NB4 (cell line): ENCODE measurements around the gene CDK13.
"Not testable (repeated sequence)": the region's sequence is repeated elsewhere in the genome, so short reads cannot be mapped to it uniquely, and the experiment has no call there.

Experiments used
- DNase-seq: peaks from one replicate; pipeline ENCODE4 v3.0.0; 2010; ENCODE audit warnings: low read depth
- H3K4me3 ChIP-seq: one replicate; pipeline ENCODE4 v1.5.1; 2011; ENCODE audit warnings: mild to moderate bottlenecking, low read depth, low read length, moderate library complexity
- MYC ChIP-seq: IDR thresholded peaks from 2 replicates; pipeline ENCODE4 v1.6.1; 2011; ENCODE audit warnings: low read depth, low read length
- POLR2A ChIP-seq: IDR thresholded peaks from 2 replicates; pipeline ENCODE4 v1.6.1; 2011; ENCODE audit warnings: mild to moderate bottlenecking; ENCODE audit not compliant: insufficient read length; ENCODE audit errors: extremely low read depth
- TF ChIP-seq, protein P1 (sequence below): IDR thresholded peaks from one replicate; pipeline ENCODE4 v1.5.1; 2012; ENCODE audit warnings: low read depth, low read length
- TF ChIP-seq, protein P2 (sequence below): IDR thresholded peaks from 2 replicates; pipeline ENCODE4 v1.6.1; 2011; ENCODE audit warnings: low read depth, low read length

The CDK13 gene

DNA sequence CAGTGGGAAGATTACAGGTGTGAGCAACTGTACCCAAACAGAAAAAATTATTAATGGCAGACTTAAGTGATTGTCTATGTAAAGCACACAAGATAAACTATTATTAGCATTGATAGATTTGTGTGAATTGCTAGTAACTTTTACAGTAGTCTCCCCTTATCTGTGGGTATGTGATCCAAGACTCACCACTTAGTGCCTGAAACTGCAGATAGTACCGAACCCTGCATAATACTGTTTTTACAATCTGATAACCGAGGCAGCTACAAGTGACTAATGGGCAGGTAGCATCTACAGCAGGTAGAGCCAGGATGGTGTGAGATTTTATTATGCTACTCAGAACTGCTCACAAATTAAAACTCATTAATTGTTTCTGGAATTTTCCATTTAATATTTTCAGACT is 152.8 kb downstream of the CDK13 start:
- TF ChIP-seq, protein P1, sequence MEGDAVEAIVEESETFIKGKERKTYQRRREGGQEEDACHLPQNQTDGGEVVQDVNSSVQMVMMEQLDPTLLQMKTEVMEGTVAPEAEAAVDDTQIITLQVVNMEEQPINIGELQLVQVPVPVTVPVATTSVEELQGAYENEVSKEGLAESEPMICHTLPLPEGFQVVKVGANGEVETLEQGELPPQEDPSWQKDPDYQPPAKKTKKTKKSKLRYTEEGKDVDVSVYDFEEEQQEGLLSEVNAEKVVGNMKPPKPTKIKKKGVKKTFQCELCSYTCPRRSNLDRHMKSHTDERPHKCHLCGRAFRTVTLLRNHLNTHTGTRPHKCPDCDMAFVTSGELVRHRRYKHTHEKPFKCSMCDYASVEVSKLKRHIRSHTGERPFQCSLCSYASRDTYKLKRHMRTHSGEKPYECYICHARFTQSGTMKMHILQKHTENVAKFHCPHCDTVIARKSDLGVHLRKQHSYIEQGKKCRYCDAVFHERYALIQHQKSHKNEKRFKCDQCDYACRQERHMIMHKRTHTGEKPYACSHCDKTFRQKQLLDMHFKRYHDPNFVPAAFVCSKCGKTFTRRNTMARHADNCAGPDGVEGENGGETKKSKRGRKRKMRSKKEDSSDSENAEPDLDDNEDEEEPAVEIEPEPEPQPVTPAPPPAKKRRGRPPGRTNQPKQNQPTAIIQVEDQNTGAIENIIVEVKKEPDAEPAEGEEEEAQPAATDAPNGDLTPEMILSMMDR = no peak
- no peak for TF ChIP-seq MYC
- TF ChIP-seq POLR2A = no peak
- TF ChIP-seq, protein P2, sequence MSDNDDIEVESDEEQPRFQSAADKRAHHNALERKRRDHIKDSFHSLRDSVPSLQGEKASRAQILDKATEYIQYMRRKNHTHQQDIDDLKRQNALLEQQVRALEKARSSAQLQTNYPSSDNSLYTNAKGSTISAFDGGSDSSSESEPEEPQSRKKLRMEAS = no peak
- no peak overlapping the region for H3K4me3 ChIP-seq
- no peak for DNase-seq

DNA sequence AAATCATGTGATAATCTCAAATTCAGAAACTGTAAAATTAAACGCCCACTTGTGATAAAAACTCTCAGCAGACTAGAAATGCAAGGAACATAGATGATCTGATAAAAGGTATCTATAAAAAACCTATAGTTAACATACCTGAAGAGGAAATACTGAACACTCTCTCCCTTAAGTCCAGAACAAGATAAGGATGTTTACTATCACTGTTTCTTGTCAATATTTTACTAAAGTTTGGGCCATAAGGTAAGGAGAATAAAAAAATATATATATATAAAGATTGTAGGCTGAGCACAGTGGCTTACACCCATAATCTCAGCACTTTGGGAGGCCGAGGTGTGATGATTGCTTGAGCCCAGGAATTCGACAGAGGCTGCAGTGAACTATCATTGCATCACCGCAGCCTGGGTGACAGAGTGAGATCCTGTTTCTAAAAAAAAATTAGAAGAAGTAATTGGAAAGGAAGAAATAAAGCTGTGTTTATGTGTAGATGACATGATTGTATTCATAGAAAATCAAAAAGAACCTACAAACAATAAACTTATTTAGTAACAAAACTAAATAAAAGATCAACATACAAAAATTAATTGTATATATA is 155.9 kb downstream of the CDK13 start:
- DNase-seq = peak; percentile 31
- TF ChIP-seq POLR2A = no peak
- TF ChIP-seq, protein P1 = no peak
- H3K4me3 ChIP-seq = no peak overlapping the region

DNA sequence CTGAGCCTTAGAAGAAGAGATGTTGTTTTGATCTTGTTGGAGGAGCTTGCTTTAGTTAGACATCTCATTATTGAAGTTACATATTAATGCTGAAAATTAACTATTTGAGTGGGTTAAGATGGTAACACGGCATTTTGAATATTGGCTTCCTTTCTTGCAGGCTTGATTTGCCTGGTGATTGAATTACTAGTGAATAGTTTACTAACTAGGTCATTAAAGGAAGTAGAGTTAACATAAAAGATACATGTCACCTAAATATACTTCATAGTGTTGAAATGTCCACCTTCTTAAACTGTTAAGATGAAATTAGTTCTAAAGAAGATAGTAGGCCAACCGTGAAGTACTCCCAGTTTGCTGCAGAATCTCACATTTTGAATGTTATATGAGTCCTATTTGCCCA is 165.9 kb downstream of the CDK13 start:
- DNase-seq = no peak
- TF ChIP-seq, protein P1 = no peak
- TF ChIP-seq MYC (no peak), POLR2A (no peak)
- TF ChIP-seq, protein P2 = no peak
- no peak overlapping the region for H3K4me3 ChIP-seq

DNA sequence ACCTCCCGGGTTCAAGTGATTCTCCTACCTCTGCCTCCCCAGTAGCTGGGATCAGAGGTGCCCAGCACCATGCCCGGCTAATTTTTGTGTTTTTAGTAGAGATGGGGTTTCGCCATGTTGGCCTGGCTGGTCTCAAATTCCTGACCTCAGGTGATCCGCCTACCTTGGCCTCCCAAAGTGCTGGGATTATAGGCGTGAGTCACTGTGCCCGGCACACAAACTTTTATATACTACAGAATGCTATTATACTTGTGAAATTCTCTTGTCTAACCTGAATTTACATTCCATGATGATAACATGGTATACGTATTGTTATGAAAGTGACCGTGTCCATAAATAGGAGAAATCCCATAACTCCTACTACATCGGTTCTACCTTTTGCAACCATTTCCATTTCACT is 167.1 kb downstream of the CDK13 start:
- not testable (repeated sequence) for DNase-seq, H3K4me3 ChIP-seq

DNA sequence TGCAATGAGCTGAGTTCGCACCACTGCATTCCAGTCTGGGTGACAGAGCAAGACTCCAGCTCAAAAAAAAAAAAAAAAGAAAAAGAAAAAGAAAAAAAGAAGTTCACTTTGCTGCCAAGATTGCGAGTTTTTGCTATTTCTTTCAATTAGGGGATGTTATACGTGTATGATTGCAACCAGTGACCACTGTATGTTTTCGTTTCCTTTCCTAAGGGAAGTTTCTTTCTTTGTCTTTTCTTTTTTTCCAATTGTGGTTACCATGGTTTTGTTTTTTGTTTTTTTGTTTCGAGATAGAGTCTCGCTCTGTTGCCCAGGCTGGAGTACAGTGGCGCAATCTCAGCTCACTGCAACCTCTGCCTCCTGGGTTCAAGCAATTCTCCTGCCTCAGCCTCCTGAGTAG is 168.1 kb downstream of the CDK13 start:
- not testable (repeated sequence) for H3K4me3 ChIP-seq, DNase-seq

DNA sequence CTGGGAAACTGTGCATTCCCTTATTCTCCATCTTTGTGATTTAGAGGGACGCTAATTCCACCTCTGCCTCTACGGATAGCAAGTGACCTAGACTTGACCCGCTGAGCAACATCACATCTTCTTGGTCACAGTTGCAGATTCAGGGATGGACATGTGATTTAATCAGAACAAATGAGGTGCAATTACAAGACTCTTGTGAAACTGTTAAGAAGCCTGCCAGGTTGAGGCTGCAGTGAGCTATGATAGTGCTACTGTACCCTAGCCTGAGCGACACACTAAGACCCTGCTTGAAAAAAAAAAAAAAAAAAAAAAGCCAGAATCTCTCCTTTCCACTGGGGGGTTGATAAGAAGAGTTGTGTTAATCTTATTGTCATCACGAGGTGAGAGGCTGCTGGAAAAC is 170.0 kb downstream of the CDK13 start:
- DNase-seq = no peak
- no peak overlapping the region for H3K4me3 ChIP-seq
- TF ChIP-seq POLR2A (no peak), MYC (no peak)
- TF ChIP-seq, protein P1 = no peak
- TF ChIP-seq, protein P2 = no peak

DNA sequence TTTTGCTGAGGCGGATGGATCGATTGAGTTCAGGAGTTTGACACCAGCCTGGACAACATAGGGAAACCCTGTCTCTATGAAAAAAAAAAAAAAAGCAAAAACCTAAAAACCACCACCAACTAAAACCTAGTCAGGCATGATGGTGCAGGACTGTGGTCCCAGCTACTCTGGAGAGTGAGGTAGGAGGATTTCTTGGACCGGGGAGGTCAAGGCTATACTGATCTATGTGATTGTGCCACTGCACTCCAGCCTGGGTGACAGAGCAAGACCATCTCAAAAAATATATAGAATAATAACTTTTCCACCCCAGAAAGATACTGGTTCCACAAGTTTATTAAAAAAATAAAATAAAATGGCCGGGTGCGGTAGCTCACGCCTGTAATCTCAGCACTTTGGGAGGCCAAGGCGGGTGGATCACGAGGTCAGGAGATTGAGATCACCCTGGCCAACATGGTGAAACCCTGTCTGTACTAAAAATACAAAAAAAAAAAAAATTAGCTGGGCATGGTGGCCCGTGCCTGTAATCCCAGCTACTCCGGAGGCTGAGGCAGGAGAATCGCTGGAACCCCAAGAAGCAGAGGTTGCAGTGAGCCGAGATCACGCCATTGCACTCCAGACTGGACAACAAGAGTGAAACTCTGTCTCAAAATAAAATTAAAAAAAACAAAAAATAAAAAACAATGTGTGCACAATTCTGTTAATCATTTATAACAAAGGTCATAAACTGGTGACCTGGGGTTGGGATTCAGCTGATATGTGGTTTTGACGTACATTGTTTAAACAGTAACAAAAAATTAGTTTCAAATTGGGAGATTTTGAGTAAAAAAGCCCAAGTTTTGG is 172.3 kb downstream of the CDK13 start:
- H3K4me3 ChIP-seq, DNase-seq: not testable (repeated sequence)

DNA sequence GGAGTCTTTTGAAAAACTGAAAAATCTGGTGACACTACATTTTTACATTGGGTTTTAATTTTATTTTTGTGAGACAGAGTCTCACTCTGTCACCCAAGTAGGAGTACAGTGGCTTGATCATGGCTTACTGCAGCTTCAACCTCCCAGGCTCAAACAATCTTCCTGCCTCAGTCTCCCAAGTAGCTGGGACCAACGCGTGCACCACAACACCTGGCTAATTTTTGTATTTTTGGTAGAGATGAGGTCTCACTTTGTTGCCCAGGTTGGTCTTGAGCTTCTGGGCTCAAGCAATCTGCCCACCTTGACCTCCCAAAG is 172.8 kb downstream of the CDK13 start:
- no peak overlapping the region for H3K4me3 ChIP-seq
- TF ChIP-seq, protein P2 = no peak
- TF ChIP-seq POLR2A (no peak), MYC (no peak)
- TF ChIP-seq, protein P1 = no peak
- no peak for DNase-seq
